HEK293 (cell line): Measurements from ENCODE around the gene MAK.

Source experiments
- HOXD13 ChIP-seq: sonication (generic); formaldehyde crosslinking; IDR thresholded peaks from 2 replicates; pipeline ENCODE4 v1.8.0; 2022; ENCODE audit warnings: missing genetic modification reagents, borderline replicate concordance
- IKZF3 ChIP-seq: fragments of 450-650 bp; IDR thresholded peaks from 2 replicates; pipeline ENCODE4 v1.5.0; 2018; ENCODE audit warnings: missing biosample characterization, mild to moderate bottlenecking, missing genetic modification characterization, moderate library complexity
- PRDM1 ChIP-seq: fragments of 450-650 bp; formaldehyde crosslinking; IDR thresholded peaks from 2 replicates; pipeline ENCODE4; 2016; ENCODE audit warnings: missing biosample characterization, missing genetic modification characterization
- SP7 ChIP-seq: fragments of 450-650 bp; formaldehyde crosslinking; IDR thresholded peaks from 2 replicates; pipeline ENCODE4 v1.5.1; 2016; ENCODE audit warnings: missing biosample characterization, missing genetic modification characterization
- YY2 ChIP-seq: fragments of 450-650 bp; formaldehyde crosslinking; IDR thresholded peaks from 2 replicates; pipeline ENCODE4 v1.5.1; 2016; ENCODE audit warnings: missing biosample characterization, missing genetic modification characterization
- ZBTB17 ChIP-seq: fragments of 450-650 bp; formaldehyde crosslinking; IDR thresholded peaks from 2 replicates; pipeline ENCODE4 v1.5.1; 2016; ENCODE audit warnings: missing biosample characterization, missing genetic modification characterization
- ZEB2 ChIP-seq: fragments of 450-650 bp; formaldehyde crosslinking; IDR thresholded peaks from 2 replicates; pipeline ENCODE4 v1.5.1; 2016; ENCODE audit warnings: missing biosample characterization, missing genetic modification characterization
- ZFHX2 ChIP-seq: fragments of 450-650 bp; formaldehyde crosslinking; conservative IDR thresholded peaks from 2 replicates; pipeline ENCODE4 v1.5.1; 2016; ENCODE audit warnings: missing biosample characterization, missing genetic modification characterization
- ZNF175 ChIP-seq: fragments of 450-650 bp; formaldehyde crosslinking; IDR thresholded peaks from 2 replicates; pipeline ENCODE4 v1.5.1; 2016; ENCODE audit warnings: missing biosample characterization, missing genetic modification characterization
- ZNF184 ChIP-seq: fragments of 450-650 bp; IDR thresholded peaks from 2 replicates; pipeline ENCODE4 v1.5.1; 2018; ENCODE audit warnings: missing biosample characterization, mild to moderate bottlenecking, missing genetic modification characterization
- ZNF335 ChIP-seq: fragments of 450-650 bp; formaldehyde crosslinking; conservative IDR thresholded peaks from 2 replicates; pipeline ENCODE4 v1.5.1; 2016; ENCODE audit warnings: missing biosample characterization, missing genetic modification characterization
- ZNF426 ChIP-seq: fragments of 450-650 bp; formaldehyde crosslinking; IDR thresholded peaks from 2 replicates; pipeline ENCODE4 v1.5.1; 2017; ENCODE audit warnings: missing biosample characterization, missing genetic modification characterization, mild to moderate bottlenecking, inconsistent platforms, moderate library complexity
- ZNF530 ChIP-seq: fragments of 450-650 bp; formaldehyde crosslinking; IDR thresholded peaks from 2 replicates; pipeline ENCODE4 v1.5.1; 2016; ENCODE audit warnings: low read depth, missing biosample characterization, missing genetic modification characterization
- ZNF585B ChIP-seq: fragments of 450-650 bp; formaldehyde crosslinking; IDR thresholded peaks from 2 replicates; pipeline ENCODE4 v1.5.1; 2016; ENCODE audit warnings: missing biosample characterization, missing genetic modification characterization
- ZNF610 ChIP-seq: fragments of 450-650 bp; formaldehyde crosslinking; IDR thresholded peaks from 2 replicates; pipeline ENCODE4 v1.5.1; 2016; ENCODE audit warnings: missing biosample characterization, missing genetic modification characterization, borderline replicate concordance
- ZNF626 ChIP-seq: fragments of 450-650 bp; sonication (Bioruptor Pico); formaldehyde crosslinking; IDR thresholded peaks from 2 replicates; pipeline ENCODE4 v1.5.1; 2018; ENCODE audit warnings: missing biosample characterization, missing genetic modification characterization, inconsistent platforms
- ZNF654 ChIP-seq: fragments of 450-650 bp; formaldehyde crosslinking; IDR thresholded peaks from 2 replicates; pipeline ENCODE4 v1.5.1; 2016; ENCODE audit warnings: low read depth, missing biosample characterization, missing genetic modification characterization
- ZNF664 ChIP-seq: fragments of 450-650 bp; formaldehyde crosslinking; IDR thresholded peaks from 2 replicates; pipeline ENCODE4 v1.5.1; 2016; ENCODE audit warnings: missing biosample characterization, missing genetic modification characterization
- ZNF701 ChIP-seq: fragments of 450-650 bp; formaldehyde crosslinking; IDR thresholded peaks from 2 replicates; pipeline ENCODE4 v1.5.1; 2016; ENCODE audit warnings: missing biosample characterization, missing genetic modification characterization
- ZNF785 ChIP-seq: fragments of 450-650 bp; formaldehyde crosslinking; IDR thresholded peaks from 2 replicates; pipeline ENCODE4 v1.5.1; 2016; ENCODE audit warnings: missing biosample characterization, missing genetic modification characterization
- TF ChIP-seq, protein P1 (sequence below): fragments of 450-650 bp; formaldehyde crosslinking; IDR thresholded peaks from 2 replicates; pipeline ENCODE4 v1.5.1; 2016; ENCODE audit warnings: missing biosample characterization, missing genetic modification characterization
- TF ChIP-seq, protein P2 (sequence below): fragments of 450-650 bp; formaldehyde crosslinking; IDR thresholded peaks from 2 replicates; pipeline ENCODE4 v1.5.1; 2016; ENCODE audit warnings: missing biosample characterization, missing genetic modification characterization
- TF ChIP-seq, protein P3 (sequence below): fragments of 450-650 bp; formaldehyde crosslinking; IDR thresholded peaks from 2 replicates; pipeline ENCODE4 v1.5.1; 2017; ENCODE audit warnings: missing biosample characterization, missing genetic modification characterization
- TF ChIP-seq, protein P4 (sequence below): fragments of 450-650 bp; formaldehyde crosslinking; IDR thresholded peaks from 2 replicates; pipeline ENCODE4 v1.5.1; 2016; ENCODE audit warnings: missing biosample characterization, missing genetic modification characterization

Gene MAK

GRCh38 chr6:10837995-10838793 lies at the start of gene MAK (continued):
- TF ChIP-seq, protein P1, sequence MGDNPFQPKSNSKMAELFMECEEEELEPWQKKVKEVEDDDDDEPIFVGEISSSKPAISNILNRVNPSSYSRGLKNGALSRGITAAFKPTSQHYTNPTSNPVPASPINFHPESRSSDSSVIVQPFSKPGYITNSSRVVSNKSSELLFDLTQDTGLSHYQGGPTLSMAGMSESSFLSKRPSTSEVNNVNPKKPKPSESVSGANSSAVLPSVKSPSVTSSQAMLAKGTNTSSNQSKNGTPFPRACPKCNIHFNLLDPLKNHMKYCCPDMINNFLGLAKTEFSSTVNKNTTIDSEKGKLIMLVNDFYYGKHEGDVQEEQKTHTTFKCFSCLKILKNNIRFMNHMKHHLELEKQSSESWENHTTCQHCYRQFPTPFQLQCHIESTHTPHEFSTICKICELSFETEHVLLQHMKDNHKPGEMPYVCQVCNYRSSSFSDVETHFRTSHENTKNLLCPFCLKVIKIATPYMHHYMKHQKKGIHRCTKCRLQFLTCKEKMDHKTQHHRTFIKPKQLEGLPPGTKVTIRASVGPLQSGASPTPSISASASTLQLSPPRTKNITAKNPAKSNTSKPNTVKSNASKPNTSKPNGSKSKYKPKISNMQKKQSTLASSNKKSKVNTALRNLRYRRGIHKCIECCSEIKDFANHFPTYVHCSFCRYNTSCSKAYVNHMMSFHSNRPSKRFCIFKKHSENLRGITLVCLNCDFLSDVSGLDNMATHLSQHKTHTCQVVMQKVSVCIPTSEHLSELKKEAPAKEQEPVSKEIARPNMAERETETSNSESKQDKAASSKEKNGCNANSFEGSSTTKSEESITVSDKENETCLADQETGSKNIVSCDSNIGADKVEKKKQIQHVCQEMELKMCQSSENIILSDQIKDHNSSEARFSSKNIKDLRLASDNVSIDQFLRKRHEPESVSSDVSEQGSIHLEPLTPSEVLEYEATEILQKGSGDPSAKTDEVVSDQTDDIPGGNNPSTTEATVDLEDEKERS: no peak
- no peak for TF ChIP-seq ZNF785 (tag by site-specific recombination)
- peak; percentile 94 for TF ChIP-seq ZNF335 (tag by site-specific recombination)
- TF ChIP-seq ZNF530: no peak
- TF ChIP-seq, protein P2, sequence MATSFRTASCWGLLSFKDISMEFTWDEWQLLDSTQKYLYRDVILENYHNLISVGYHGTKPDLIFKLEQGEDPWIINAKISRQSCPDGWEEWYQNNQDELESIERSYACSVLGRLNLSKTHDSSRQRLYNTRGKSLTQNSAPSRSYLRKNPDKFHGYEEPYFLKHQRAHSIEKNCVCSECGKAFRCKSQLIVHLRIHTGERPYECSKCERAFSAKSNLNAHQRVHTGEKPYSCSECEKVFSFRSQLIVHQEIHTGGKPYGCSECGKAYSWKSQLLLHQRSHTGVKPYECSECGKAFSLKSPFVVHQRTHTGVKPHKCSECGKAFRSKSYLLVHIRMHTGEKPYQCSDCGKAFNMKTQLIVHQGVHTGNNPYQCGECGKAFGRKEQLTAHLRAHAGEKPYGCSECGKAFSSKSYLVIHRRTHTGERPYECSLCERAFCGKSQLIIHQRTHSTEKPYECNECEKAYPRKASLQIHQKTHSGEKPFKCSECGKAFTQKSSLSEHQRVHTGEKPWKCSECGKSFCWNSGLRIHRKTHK (tag by site-specific recombination): no peak
- TF ChIP-seq SP7: no peak
- no peak for TF ChIP-seq ZNF701 (tag by site-specific recombination)
- TF ChIP-seq IKZF3 (tag by site-specific recombination): no peak
- no peak for TF ChIP-seq ZBTB17 (tag by site-specific recombination)
- no peak for TF ChIP-seq HOXD13 (CRISPR knock-in tag)
- TF ChIP-seq ZNF610 (tag by site-specific recombination): no peak
- peak; percentile 91 for TF ChIP-seq ZEB2 (tag by site-specific recombination)
- no peak for TF ChIP-seq ZNF664 (tag by site-specific recombination)
- no peak for TF ChIP-seq YY2
- TF ChIP-seq ZNF626 (tag by site-specific recombination): no peak
- TF ChIP-seq ZNF426 (tag by site-specific recombination): no peak
- TF ChIP-seq, protein P3, sequence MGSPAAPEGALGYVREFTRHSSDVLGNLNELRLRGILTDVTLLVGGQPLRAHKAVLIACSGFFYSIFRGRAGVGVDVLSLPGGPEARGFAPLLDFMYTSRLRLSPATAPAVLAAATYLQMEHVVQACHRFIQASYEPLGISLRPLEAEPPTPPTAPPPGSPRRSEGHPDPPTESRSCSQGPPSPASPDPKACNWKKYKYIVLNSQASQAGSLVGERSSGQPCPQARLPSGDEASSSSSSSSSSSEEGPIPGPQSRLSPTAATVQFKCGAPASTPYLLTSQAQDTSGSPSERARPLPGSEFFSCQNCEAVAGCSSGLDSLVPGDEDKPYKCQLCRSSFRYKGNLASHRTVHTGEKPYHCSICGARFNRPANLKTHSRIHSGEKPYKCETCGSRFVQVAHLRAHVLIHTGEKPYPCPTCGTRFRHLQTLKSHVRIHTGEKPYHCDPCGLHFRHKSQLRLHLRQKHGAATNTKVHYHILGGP: no peak
- TF ChIP-seq ZNF175 (tag by site-specific recombination): no peak
- no peak for TF ChIP-seq PRDM1 (tag by site-specific recombination)
- no peak for TF ChIP-seq ZNF585B
- no peak for TF ChIP-seq ZNF184 (tag by site-specific recombination)
- TF ChIP-seq, protein P4, sequence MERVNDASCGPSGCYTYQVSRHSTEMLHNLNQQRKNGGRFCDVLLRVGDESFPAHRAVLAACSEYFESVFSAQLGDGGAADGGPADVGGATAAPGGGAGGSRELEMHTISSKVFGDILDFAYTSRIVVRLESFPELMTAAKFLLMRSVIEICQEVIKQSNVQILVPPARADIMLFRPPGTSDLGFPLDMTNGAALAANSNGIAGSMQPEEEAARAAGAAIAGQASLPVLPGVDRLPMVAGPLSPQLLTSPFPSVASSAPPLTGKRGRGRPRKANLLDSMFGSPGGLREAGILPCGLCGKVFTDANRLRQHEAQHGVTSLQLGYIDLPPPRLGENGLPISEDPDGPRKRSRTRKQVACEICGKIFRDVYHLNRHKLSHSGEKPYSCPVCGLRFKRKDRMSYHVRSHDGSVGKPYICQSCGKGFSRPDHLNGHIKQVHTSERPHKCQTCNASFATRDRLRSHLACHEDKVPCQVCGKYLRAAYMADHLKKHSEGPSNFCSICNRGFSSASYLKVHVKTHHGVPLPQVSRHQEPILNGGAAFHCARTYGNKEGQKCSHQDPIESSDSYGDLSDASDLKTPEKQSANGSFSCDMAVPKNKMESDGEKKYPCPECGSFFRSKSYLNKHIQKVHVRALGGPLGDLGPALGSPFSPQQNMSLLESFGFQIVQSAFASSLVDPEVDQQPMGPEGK: peak; percentile 70
- TF ChIP-seq ZNF654: no peak
- peak; percentile 76 for TF ChIP-seq ZFHX2
